PFSK-1 (cell line): Measurements from ENCODE around the gene TTC27.

ENCODE experiments used
- FOXP2 ChIP-seq: optimal IDR thresholded peaks from 2 replicates; pipeline ENCODE3; 2011; ENCODE audit warnings: borderline replicate concordance, control low read depth, inconsistent platforms; ENCODE audit not compliant: insufficient read depth; ENCODE audit errors: extremely low read length, extremely low read depth
- POLR2AphosphoS5 ChIP-seq: IDR thresholded peaks from 2 replicates; pipeline ENCODE4 v1.6.1; 2012; ENCODE audit warnings: low read depth, mild to moderate bottlenecking, control low read depth, low read length, moderate library complexity

DNA sequence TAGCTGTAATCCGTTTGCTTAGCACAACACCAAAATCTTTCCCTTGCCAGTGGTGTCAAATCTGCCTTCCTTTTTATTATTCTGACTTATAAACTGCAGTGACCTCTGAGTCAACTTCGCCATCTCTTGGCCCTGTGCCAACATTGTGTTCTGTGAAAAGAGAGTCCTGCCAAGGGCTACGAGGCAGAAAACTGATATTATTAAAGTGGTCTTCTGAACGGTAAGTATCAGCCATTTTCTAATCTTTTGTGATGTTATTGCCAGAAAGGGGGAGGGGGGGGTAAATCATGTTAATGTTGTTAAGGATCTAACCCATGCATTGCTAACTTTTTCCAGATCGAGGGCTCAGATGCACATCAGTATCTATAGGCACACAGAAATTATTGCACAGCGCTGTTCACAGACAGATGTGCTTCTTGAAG lies 197.5 kb downstream of the TTC27 start:
- no peak for TF ChIP-seq POLR2AphosphoS5
- TF ChIP-seq FOXP2 = no peak
